ENCODE results near the gene XPO6. TPM values are rescaled to one million over a fixed set of nuclear protein-coding genes. Genes with fewer than 3 reads are reported as not detected.
"Not testable (repeated sequence)": the region's sequence is repeated elsewhere in the genome, so short reads cannot be mapped to it uniquely, and the experiment has no call there.

XPO6 gene
- total RNA-seq, result 25.2 TPM
- long read RNA-seq, full-length matches to known transcripts, result 9 of 30 reads
- long read RNA-seq, partial matches to known transcripts, result 5 of 30 reads
- long read RNA-seq, other reads (novel, unspliced or antisense), result 16 of 30 reads

- peak; percentile 98 for DNase-seq
- intact Hi-C loops (cut with DNase I), result no loop called here
- peak; percentile 97 for ATAC-seq (ENCODE audit: poor library complexity)
Measured at GRCh38 chr16:28211758-28212531, at the start of gene XPO6. TSS of gene XPO6 (minus strand) at chr16:28211965. CDS start at chr16:28211368, 597 bp downstream.

GRCh38 chr16:28260193-28260592 lies 48.4 kb upstream of the XPO6 start:
- ATAC-seq (ENCODE audit: poor library complexity) (peak; percentile 49), DNase-seq (peak; percentile 44)
- intact Hi-C loops (cut with DNase I), result no loop called here

- DNase-seq (no peak), ATAC-seq (ENCODE audit: poor library complexity) (no peak)
- intact Hi-C loops (cut with DNase I), result no loop called here
Measured at GRCh38 chr16:28259781-28260150, 48.0 kb upstream of the XPO6 start.

- intact Hi-C loops (cut with DNase I), result no loop called here
- DNase-seq, result no peak
- peak; percentile 33 for ATAC-seq (ENCODE audit: poor library complexity)
Measured at GRCh38 chr16:28259091-28259780, 47.5 kb upstream of the XPO6 start.

- intact Hi-C loops (cut with DNase I), result no loop called here
- ATAC-seq (ENCODE audit: poor library complexity) (peak; percentile 74), DNase-seq (peak; percentile 80)
Measured at GRCh38 chr16:28258567-28258966, 46.8 kb upstream of the XPO6 start.

- ATAC-seq (ENCODE audit: poor library complexity), result no peak
- DNase-seq, result no peak
- intact Hi-C loops (cut with DNase I), result no loop called here
Measured at GRCh38 chr16:28257256-28257655, 45.5 kb upstream of the XPO6 start.

- intact Hi-C loops (cut with DNase I), result no loop called here
- no peak for DNase-seq
- ATAC-seq (ENCODE audit: poor library complexity), result no peak
Measured at GRCh38 chr16:28255838-28256237, 44.1 kb upstream of the XPO6 start.

GRCh38 chr16:28254158-28254557 lies 42.4 kb upstream of the XPO6 start:
- ATAC-seq (ENCODE audit: poor library complexity) (no peak), DNase-seq (no peak)
- intact Hi-C loops (cut with DNase I), result no loop called here

GRCh38 chr16:28250999-28251398 lies 39.2 kb upstream of the XPO6 start:
- DNase-seq (no peak), ATAC-seq (ENCODE audit: poor library complexity) (no peak)
- intact Hi-C loops (cut with DNase I), result no loop called here

GRCh38 chr16:28249483-28249882 lies 37.7 kb upstream of the XPO6 start:
- intact Hi-C loops (cut with DNase I); DNase-seq; ATAC-seq (ENCODE audit: poor library complexity): not testable (repeated sequence)

- DNase-seq (no peak), ATAC-seq (ENCODE audit: poor library complexity) (no peak)
- intact Hi-C loops (cut with DNase I), result no loop called here
Measured at GRCh38 chr16:28241924-28242323, 30.2 kb upstream of the XPO6 start.

GRCh38 chr16:28237754-28238357 lies 26.1 kb upstream of the XPO6 start:
- no peak for ATAC-seq (ENCODE audit: poor library complexity)
- DNase-seq, result no peak
- intact Hi-C loops (cut with DNase I), result no loop called here

- DNase-seq, result no peak
- no peak for ATAC-seq (ENCODE audit: poor library complexity)
- intact Hi-C loops (cut with DNase I), result no loop called here
Measured at GRCh38 chr16:28231763-28232162, 20.0 kb upstream of the XPO6 start.

GRCh38 chr16:28223909-28224308 lies 12.1 kb upstream of the XPO6 start:
- intact Hi-C loops (cut with DNase I); ATAC-seq (ENCODE audit: poor library complexity); DNase-seq: not testable (repeated sequence)

GRCh38 chr16:28219777-28220176 lies 8.0 kb upstream of the XPO6 start:
- DNase-seq; ATAC-seq (ENCODE audit: poor library complexity); intact Hi-C loops (cut with DNase I): not testable (repeated sequence)

GRCh38 chr16:28219282-28219681 lies 7.5 kb upstream of the XPO6 start:
- intact Hi-C loops (cut with DNase I), result no loop called here
- ATAC-seq (ENCODE audit: poor library complexity) (no peak), DNase-seq (no peak)

- intact Hi-C loops (cut with DNase I), result no loop called here
- no peak for ATAC-seq (ENCODE audit: poor library complexity)
- DNase-seq, result no peak
Measured at GRCh38 chr16:28218109-28218508, 6.3 kb upstream of the XPO6 start.

GRCh38 chr16:28217326-28217725 lies 5.6 kb upstream of the XPO6 start:
- DNase-seq (no peak), ATAC-seq (ENCODE audit: poor library complexity) (no peak)
- intact Hi-C loops (cut with DNase I), result no loop called here

- DNase-seq (no peak), ATAC-seq (ENCODE audit: poor library complexity) (no peak)
- intact Hi-C loops (cut with DNase I), result no loop called here
Measured at GRCh38 chr16:28213396-28213795, 1.6 kb upstream of the XPO6 start.

- DNase-seq, result no peak
- no peak for ATAC-seq (ENCODE audit: poor library complexity)
- intact Hi-C loops (cut with DNase I), result no loop called here
Measured at GRCh38 chr16:28212532-28212873, 738 bp upstream of the XPO6 start.
